Stimulated activated CD4-positive, alpha-beta T cell treated with anti-CD3 and anti-CD28 coated beads, Interleukin-15, amount 100 ng/mL, for 1 hour (primary cell): ENCODE measurements around the gene FER1L5.

ENCODE experiments used
- DNase-seq, 2 donors: peaks; one replicate each; pipeline ENCODE4 v3.0.0-alpha.2; 2020; ENCODE audit warnings: low read depth in 1 of 2, low spot score in 1 of 2

The FER1L5 gene

DNA sequence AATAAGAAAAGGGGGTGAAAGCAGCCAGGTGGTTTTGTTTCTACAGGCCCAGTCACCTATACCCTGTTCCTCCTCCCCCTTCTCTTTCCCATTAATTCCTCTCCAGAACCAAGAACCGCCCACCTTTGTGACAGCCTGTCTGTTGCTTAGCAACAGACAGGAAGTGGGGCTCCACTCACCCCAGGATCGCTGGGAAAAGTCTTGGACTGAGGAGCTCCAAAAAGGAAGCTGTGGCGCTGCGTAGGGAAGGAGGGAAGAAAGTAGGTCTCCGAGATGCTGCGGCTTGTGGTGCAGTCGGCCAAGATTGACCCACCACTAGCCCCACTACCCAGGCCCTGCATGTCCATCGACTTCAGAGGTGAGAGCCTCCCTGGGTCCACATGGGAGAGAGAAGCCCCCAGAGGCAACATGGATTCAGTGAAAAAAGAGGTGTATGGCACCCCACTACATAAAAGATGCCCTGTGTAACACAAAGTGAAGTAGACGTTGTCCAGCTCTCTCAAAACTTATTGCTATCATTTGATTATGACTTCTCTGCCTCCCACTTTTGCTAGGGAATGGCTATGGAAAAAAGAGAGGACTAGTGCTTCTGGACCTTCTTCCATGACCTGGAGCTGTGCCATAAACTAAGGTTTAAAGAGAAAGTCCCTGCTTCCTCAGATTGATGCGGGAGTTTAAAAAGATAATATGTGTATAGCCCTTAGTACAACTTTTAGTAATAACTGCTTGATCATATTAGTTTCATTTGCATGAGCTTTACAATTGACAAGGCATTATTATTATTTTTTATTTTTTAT lies at the start of gene FER1L5:
FER1L5 (plus strand) TSS at position 201 of the 797 bp plus-strand sequence; CDS start at position 274, 73 bp downstream.
- no peak for DNase-seq

DNA sequence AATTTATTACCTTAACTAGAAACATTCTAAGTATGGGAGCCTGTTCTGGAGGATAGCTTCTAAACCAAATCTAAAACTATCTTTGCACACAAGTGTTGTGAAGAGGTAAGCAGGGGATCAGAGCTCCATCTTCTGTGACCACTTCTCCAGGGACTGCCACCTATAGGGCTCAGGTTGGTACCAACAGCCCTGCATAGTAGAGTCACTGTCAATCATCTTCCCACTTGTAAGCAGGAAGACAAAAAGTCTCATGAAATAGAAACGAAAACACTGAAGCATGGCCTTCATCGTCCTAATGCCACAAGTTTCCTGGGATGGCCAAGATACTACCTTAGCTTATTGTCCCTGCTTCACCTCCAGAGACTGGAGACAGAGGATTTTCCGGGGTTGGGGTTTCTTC lies 48.3 kb upstream of the FER1L5 start:
- DNase-seq, result no peak

DNA sequence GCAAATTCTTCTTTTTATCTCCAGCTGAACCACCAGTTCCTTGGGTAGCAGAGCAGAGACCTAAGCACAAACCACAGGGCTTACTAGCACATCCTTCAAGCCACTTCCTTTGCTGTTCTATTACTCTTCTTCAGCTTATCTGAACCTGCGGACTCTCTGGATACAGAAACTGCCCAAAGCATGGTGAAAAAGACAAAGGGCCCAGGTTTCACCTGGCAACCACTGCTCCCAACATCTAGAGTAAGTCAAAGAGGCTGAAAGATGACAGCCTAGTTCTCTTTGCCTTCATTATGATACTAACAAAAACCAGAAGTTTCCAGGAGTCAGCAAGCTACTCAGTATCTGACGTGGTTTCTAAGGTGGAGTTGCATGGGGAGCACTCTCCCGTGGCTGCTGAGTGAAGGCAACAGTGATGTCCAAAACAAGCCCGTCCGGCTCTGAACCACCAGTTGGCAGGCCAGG lies 47.8 kb upstream of the FER1L5 start:
- DNase-seq, result no peak

DNA sequence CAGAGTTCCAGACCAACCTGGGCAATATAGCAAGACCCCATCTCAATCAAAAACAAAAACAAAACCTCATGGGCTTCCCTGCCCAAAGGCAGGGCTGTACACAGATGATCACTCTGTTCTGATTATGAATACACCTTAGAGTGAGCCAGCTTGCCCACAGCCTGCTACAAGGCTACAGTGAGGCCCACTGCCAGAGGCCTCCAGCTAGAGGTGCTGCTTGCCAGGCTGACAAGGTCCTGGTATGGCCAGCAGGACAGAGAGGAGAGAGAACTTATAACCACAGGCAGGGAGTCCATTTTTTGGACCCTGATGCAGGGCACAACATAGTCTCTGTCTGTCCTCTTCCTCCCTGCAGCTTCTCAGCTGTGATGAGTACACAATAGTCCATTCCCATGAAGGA lies 46.0 kb upstream of the FER1L5 start:
- no peak for DNase-seq

DNA sequence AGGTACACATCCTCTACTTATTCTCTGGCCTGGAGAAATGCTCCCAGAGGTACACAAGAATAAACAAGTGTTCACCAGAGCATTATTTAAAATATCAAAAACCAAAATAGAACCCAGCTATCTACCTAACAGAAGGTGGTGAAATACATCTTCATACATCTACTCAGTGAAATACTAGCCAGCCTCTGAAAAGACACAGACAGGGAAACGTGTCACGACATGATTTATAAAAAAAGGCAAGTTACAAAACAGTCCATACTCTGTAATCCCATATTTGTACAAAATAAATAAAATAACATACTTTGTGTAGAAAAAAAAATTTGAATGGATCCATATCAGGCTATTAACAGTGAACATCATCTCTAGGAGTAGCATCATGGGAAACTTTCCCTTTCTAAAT lies 42.6 kb upstream of the FER1L5 start:
- no peak for DNase-seq

DNA sequence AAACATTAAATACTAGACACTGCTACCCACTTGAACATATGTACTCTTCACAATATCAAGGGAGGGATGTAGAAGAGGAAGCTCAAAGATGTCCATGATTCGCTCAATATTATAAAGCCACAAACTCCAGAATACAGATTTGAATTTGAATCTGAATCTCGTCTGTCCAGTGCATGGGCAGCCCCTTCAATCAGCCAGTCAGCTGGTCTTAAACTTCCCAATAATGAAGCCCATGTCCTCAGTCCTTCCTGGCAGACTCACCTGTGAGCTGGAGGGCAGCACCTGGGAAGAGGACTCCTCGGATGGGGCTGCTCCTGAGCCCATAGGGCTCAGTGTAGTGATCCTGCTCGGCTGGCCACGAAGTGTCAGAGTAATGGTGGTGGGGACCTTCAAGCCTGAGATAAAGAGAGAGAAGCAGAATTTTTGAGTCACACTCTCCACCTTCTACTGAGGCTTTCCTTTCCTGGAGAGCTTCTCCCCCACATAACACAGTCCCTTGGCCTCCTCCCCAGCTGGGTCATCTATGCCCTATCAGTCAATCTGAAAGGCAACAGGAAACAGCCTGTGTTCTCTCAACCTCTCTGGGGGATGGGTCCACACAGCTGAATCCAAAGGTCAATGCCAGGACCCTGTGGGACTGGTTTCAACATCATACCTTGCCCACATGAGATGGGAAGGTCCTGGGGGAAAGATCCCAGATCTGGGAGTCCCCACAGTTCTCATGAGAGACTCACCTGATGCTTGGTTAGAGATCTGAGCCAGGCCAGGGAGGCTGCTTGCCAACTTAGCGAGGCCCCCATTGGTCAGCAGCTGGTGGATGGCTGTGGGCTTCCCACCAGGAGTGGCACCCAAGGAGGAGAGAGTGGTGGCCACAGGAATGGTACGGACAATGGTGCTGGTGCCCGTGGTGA lies 40.9 kb upstream of the FER1L5 start:
- no peak for DNase-seq

DNA sequence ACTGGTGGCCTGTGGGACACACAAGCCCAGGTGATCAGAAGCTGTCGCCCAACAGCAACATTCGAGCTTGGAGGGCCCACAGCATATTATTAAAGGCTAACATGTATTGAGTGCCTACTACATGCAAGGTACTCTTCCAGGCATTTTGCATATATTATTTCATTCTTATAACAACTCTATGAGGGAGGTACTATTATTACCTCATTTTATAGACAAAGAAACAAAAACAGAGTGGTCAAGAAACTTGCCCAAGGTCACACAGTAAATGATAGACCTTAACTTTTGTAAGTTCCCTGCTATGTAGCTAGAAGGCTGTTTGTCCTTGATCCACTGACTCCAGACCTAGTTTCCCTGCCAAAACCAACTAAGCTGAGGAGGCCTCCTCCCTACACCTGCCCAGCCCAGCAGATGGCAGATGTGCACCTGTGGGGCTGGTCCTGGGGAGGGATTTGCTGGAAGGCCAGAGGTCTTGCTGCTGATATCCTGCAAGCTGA lies 40.2 kb upstream of the FER1L5 start:
- no peak for DNase-seq

DNA sequence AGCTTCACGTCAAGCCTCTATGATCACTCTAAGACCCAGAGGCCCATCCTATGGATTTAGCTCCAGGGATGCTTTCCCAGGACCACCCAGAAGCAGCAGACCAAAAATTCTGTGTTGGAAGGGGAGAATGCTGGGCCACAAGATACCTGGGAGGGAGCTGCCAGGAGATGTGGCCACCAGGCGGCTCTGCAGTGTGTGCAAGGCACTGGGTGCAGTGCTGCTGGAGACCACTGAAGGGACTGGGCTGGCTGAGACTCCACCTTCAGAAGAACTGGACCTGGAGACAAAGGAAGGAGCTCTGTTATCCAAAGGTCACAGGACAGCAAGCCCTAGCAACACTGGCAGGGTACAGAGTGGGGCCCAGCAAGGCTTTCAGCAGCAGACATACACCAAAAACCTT lies 38.5 kb upstream of the FER1L5 start:
- no peak for DNase-seq

DNA sequence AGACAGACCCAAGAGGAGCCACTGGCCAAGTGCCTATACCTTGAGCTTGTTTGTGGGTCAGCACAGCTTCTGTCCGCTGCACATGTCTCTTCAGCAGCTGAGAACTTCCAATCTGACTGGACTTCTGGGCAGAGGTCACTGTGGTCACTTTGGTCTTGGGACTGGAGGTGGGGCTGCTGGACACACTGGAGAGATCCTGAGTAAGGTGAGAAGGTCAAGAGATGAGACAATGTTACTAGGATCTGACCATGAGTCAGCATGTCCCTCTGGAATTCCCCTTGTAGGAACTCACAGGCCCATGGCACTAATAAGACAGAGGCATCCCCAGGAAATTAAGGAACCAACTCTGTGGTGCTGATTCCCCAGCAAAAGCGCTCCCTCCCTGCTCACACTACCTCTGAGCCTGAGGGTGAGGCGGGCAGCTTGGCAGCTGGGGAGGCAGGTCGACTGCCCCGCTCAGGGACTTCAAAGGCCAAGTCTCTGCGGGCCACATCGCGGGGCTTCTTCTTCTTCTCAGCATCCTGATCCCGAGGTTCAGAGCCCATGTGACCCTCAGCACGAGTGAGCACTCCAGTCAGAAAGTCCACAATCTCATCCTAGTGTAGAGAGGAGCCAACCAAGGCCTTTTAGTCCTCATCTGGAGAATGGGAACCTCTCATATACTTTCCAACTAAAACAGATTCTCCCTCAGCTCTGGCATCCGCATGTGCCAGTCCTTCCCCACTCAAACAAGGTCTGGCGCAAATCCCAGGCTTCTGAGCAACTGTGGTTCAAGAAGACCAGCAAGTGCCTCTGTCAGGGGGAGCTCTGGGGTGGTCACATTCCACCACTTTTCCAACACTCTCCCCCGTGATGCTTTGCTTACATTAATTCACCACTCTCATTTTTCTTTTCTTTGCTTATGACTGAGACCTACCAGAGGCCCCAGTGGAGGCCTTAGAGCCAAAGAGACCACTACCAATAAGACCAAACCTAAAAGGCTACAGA lies 33.8 kb upstream of the FER1L5 start:
- DNase-seq, result no peak

DNA sequence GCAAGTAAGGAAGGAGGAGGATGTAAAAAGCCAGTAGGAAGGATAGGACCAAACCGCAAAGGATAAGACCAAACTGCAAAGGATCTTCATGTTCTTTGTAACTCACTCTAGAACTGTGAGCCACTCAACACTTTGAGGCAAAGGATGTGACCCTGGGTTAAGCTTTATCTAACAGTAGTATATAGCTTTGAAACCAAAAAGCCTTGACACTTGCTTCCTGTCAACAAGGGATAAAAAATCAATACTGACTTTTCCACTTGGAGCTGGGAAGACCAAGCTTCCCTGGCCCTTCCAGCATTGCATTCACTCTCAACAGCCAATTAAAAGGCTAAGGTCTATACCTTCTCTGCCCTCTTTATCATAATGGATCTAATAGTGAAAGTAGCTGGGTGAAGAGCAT lies 26.4 kb upstream of the FER1L5 start:
- no peak for DNase-seq

DNA sequence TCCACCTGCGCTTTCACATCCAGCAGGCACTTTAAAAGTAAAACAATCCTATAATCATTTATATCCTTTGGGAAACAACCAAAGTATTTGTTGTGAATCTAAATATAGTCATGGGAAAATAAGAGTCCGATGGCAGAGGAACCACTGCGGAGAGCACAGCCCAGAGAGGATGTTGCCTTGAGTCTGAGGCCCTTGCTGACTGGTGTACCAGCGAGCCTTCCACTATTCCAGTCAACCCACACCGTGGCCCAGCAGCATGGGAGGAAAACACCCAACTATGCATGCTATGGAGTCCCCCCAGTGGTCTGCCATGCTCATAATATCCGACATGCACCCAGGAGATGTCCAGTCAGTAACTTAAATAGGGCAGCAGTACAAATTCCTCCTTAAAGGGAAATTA lies 26.0 kb upstream of the FER1L5 start:
- no peak for DNase-seq

DNA sequence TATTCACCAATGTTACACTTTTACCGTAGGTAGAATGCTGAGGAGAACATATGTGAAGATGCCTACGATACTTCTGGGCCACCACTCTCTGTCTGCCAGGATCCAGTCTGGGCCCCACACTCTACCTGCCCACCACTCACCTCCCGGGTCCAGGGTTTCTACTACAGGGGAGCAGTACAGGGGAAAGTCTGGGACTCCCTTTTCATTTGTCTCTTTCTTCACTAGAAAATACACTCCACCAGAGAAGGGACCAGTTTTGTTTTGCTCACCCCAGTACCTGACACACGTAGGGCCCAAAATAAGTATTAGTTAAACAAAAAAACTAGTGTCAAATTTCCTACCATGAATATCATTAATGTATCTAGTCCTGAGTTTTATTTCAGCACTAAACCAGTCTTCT lies 25.6 kb upstream of the FER1L5 start:
- no peak for DNase-seq

DNA sequence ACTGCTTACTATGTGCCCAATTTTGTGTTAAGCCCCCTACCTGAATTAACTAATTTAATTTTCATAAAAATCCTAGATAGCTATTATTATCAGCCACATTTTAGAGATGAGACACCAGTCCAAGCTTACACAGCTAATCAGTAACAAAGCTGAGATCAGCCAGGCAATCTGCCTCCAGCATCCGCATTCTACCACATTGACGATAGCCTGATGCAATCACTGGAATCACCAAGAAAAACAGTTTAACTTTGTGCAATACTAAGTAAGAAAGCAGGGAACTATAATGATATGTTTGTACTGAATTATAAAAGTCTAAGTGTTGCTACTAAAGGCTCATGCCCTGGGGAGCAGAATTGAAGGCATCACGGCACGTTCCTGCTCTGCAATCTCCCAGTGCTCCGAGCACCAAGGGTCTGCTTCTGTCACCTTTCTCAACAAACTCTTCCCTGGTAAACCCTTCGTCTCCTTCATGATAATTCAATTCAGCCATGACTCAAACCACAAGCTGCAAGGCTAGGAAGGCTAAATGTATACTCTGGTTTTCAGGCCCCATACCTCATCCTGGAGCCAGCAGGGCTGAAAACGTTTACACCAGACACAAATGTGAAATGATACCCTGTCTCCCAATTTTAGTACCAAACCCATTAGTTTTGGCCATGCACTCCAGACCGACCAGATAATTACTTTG lies 23.8 kb upstream of the FER1L5 start:
- no peak for DNase-seq

DNA sequence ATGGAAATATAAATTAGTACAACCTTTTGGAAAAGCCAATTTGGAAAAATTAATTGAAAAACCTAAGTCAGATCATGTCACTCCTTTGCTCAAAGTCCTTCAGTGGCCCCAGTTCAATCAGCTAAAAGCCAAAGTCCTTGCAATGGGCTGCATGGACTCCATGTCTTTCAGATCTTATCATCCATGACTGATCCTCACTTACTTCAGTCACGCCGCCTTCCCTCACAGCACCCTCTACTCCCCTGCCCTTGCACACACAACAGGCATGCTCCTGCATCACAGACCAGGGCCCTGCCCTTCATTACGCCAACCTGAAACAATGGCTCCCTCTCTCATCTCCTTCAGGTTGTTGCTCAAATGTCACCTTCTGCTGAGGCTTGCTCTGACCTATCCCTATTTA lies 20.0 kb upstream of the FER1L5 start:
- no peak for DNase-seq

DNA sequence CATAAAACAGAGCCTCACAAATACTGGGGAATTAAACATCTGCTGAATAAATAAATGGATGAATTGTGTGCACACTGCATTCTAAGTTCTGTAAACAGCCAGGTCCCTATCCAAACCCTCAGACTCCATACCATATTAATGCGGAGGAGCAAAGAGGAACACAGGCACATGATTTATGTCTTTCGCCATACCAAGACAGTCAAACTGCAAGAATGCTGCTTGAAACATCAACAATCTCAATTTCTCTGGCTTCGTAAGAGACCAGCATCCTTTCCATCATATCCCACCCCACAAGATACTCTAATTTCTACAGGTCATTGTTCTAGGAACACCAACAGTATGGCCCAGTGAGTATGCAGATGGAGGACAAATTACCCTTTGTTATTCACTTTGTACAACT lies 19.4 kb upstream of the FER1L5 start:
- DNase-seq, result no peak

DNA sequence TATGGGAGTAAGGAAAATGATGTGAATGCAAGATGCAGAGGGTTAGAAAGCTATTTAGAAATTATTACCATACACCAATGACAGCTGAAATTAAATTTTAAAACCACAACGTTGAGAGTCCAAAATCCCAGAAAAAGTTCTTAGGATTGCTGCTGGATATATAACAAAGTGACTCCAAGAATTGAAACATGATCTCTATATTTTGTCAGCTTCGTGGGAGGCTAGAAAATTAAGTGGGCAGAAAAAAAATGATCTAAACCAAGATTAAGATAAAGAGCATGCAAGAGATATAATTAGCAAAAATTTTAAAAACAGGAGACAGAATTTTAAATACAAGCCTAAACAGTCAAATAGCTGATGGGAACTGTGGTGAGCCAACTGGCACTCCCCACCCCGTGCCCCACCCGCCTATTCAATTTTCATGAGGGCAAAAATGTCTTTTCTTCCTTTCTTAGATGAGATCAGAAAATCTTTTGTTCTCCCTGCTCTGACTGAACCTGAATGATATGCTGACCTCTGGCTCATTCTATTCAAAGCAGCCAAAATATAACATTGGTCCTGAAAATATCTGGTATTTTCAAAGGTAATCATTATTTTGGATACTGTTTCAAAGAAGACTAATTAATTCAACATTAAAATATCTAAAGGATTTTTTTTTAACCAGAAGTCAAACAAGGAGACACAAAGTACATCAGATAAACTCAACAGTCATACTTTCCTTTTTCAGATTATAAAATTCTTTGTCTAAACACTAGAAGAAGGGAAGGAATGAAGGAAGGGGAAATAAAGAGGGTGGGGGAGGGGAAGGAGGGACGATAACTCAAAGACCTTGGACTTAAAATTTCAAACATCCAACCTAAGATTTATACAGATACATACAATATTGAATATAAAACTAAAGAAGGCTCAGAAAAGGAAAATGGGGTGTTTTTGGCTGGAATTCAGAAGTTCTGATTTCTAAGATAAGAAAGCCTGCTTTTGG lies 16.7 kb upstream of the FER1L5 start:
- DNase-seq, result no peak

DNA sequence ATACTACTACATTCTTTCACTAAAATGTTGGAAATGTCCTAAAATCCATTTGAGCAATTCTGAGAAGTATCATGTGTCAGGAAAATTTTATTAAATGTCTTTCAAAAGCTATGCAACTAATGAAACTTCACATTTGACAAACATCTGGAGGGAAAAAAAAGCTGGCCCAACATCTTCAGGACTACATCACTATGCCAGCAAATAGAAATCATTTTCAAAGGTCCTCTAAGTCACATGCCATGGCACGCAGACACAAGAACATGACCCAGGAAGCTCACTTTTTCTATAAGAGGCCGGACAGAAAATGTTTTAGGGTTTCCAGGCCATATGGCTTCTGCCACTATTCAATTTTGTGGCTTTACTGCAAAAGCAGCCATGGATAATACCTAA lies 16.0 kb upstream of the FER1L5 start:
- no peak for DNase-seq

DNA sequence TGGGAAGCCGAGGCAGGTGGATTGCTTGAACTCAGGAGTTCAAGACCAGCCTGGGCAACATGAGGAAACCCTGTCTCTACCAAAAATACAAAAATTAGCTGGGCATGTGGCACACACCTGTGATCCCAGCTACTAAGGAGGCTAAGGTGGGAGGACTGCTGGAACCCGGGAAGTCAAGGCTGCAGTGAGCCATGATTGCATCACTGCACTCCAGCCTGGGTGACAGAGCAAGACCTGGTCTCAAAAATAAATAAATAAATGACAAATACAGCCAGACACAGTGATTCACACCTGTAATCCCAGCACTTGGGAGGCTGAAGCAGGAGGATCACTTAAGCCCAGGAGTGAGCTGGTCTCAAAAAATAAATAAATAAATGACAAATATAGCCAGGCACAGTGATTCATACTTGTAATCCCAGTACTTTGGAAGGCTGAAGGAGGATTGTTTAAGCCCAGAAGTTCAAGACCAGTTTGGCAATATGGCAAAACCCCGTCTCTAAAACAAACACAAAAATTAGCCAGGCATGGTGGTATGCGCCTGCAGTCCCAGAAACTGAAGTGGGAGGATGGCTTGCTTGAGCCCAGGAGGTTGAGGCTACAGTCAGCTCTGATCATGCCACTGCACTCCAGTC lies 10.6 kb upstream of the FER1L5 start:
- no peak for DNase-seq

DNA sequence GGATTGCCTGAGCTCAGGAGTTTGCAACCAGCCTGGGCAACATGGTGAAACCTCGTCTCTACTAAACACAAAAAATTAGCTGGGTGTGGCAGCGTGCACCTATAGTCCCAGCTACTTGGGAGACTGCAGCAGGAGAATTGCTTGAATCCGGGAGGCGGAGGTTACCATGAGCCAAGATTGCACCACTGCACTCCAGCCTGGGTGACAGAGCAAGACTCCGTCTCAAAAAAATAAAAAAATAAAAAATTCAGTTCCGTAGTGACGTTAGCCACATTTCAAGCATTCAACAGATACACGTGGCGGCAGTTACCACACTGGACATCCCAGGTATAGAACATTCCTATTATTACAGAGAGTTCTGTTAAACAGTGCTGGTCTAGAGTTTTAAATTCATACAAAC lies 8.9 kb upstream of the FER1L5 start:
- DNase-seq, result no peak
